ENCODE measurements around the gene SHISAL1.

The SHISAL1 gene

DNA sequence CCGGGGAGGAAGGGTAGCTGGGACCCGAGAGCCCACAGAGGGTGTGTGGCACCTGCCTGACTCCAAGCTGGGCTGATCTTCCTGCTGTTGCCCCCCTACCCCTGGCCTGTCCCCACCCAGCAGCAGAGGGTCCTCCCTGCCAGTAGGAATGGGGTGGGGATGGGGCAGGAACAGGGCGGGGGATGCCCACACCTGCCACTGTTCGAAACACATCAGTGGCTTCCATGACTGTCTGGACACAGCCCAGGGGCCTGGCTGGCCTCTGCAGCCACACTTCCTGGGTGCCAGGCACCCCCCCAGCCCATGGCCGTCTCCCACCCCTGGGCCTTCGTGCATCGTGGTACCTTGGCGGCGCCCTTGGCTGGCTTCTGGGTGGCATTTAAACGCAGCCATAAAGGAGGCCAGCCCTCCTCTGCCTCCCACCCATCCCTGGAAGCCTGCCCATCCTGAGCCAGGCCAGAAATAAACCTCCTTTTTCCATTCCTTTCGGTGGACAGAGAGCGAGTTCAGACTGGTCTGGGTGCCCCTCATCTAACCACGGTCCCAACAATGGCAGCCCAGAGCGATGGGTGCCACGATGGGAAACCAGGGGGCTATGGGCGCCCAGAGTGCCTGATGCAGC, 745 bp upstream of the SHISAL1 start:
- TF ChIP-seq, protein P1, sequence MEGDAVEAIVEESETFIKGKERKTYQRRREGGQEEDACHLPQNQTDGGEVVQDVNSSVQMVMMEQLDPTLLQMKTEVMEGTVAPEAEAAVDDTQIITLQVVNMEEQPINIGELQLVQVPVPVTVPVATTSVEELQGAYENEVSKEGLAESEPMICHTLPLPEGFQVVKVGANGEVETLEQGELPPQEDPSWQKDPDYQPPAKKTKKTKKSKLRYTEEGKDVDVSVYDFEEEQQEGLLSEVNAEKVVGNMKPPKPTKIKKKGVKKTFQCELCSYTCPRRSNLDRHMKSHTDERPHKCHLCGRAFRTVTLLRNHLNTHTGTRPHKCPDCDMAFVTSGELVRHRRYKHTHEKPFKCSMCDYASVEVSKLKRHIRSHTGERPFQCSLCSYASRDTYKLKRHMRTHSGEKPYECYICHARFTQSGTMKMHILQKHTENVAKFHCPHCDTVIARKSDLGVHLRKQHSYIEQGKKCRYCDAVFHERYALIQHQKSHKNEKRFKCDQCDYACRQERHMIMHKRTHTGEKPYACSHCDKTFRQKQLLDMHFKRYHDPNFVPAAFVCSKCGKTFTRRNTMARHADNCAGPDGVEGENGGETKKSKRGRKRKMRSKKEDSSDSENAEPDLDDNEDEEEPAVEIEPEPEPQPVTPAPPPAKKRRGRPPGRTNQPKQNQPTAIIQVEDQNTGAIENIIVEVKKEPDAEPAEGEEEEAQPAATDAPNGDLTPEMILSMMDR (IDR thresholded peaks at IDR 0.05; ENCODE audit: insufficient read depth, low read length, poor library complexity, severe bottlenecking), result no peak
- H3K36me3 ChIP-seq (ENCODE audit: control insufficient read depth, insufficient read depth, low read length), result no peaks in the 10 kb centered on the region
- DNase-seq (ENCODE audit: extremely low read depth, insufficient read length), result no peak
- no peak overlapping the region for H3K4me3 ChIP-seq (replicated peaks; ENCODE audit: low read depth, low read length)
- H3K27me3 ChIP-seq (replicated peaks; ENCODE audit: control insufficient read depth, insufficient read depth, low read length), result no peaks in the 10 kb centered on the region; the same call in none of the 2 replicates

DNA sequence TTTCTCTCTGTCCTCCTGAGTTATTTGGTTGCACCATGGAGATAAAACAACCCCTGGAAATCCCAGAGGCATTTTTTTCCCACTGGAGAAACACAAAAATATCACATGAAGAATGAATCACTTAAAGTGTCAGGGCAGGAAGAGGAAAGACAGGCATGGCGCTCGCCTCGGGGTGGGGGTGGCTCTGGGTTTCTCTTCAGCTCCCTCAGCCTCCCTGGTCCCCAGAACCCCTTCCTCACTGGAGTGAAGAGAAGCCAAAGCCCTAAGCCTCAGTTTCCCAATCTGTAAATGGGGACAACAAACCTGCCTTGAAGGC, 938 bp downstream of the SHISAL1 start:
- Histone ChIP-seq H3K27me3 (replicated peaks; ENCODE audit: control insufficient read depth, insufficient read depth, low read length) (no peaks in the 10 kb centered on the region; the same call in none of the 2 replicates), H3K4me3 (replicated peaks; ENCODE audit: low read depth, low read length) (no peak overlapping the region), H3K36me3 (ENCODE audit: control insufficient read depth, insufficient read depth, low read length) (no peaks in the 10 kb centered on the region)
- DNase-seq (ENCODE audit: extremely low read depth, insufficient read length), result no peak
- TF ChIP-seq, protein P1 (IDR thresholded peaks at IDR 0.05; ENCODE audit: insufficient read depth, low read length, poor library complexity, severe bottlenecking), result no peak

DNA sequence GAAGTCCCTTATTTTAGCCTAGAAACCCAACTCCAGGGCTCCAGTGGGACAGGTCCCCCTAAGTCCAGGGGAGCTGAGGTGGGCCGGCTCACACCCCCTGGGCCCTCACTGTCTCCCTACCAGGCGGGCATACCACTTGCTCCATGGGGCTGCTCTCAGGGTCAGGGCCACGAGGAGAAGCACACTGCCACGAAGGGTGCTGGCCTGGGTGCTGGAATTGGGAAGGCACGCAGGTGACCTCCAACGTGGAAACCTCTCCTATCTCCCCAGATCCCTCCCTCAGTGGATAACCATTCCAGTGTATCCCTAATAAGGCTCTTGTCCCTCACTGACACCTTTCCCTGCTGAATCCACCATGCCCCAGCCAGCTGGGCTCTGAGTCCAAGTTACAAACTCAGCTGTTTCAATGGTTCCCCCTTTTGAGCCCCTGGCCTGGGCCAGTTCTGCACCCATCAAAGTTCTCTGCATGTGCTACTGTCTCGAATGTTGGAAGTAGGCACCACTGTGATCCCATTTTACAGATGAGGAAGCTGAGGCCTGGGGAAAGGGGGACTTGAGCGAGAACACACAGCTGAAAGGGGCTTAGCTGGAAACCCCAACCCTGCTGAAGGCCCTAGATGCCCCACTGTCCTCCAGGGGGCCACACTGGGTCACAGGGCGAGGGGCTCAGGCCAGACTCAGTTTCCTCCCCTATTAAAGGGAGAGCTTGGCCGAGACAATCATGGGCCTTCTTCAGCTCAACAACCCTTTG, 1.5 kb downstream of the SHISAL1 start:
- Histone ChIP-seq H3K4me3 (replicated peaks; ENCODE audit: low read depth, low read length) (no peak overlapping the region), H3K36me3 (ENCODE audit: control insufficient read depth, insufficient read depth, low read length) (no peaks in the 10 kb centered on the region), H3K27me3 (replicated peaks; ENCODE audit: control insufficient read depth, insufficient read depth, low read length) (no peaks in the 10 kb centered on the region; the same call in none of the 2 replicates)
- DNase-seq (ENCODE audit: extremely low read depth, insufficient read length), result no peak
- TF ChIP-seq, protein P1 (IDR thresholded peaks at IDR 0.05; ENCODE audit: insufficient read depth, low read length, poor library complexity, severe bottlenecking), result peak; percentile 33

DNA sequence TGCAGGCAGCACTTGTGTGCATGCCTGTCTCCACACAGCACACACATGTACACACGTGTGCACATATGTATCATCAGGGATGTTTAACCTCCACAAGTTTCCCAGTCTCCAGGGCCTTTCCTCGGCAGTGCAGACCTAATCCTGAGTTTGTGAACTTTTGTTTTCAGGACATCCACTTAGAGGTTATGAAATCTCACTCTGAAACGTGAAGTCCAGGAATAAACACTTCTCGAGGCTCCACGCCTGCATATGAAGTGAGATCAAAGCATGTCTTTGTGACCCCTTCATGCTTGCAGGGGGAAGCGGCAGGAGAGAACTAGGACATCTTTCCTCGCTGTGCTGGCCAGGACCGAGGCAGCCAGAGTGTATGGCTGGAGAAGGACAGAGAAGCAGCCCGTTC, 3.1 kb downstream of the SHISAL1 start:
- H3K27me3 ChIP-seq (replicated peaks; ENCODE audit: control insufficient read depth, insufficient read depth, low read length), result no peaks in the 10 kb centered on the region; the same call in none of the 2 replicates
- H3K4me3 ChIP-seq (replicated peaks; ENCODE audit: low read depth, low read length), result no peak overlapping the region
- TF ChIP-seq, protein P1 (IDR thresholded peaks at IDR 0.05; ENCODE audit: insufficient read depth, low read length, poor library complexity, severe bottlenecking), result no peak
- no peaks in the 10 kb centered on the region for H3K36me3 ChIP-seq (ENCODE audit: control insufficient read depth, insufficient read depth, low read length)
- DNase-seq (ENCODE audit: extremely low read depth, insufficient read length), result no peak

DNA sequence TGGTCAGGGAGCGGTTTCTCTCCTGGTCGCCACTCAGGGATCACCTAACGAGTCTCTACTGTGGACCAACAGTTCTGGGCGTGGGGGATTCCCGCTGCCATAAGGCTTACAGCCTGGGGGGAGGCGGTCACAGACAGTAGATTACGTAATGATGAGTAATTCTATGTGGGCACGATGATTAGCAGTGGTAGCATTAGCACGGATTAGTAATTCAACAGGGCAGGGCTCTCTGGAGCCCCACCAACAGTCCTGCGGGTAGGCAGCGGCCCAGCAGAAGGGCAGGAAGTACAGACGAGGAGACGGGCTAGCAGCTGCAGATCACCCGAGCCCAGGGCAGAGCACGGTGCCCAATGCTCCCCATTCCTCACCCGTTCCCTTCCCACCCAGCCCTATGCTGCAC, 3.6 kb downstream of the SHISAL1 start:
- Histone ChIP-seq H3K4me3 (replicated peaks; ENCODE audit: low read depth, low read length) (no peak overlapping the region), H3K36me3 (ENCODE audit: control insufficient read depth, insufficient read depth, low read length) (no peaks in the 10 kb centered on the region), H3K27me3 (replicated peaks; ENCODE audit: control insufficient read depth, insufficient read depth, low read length) (no peaks in the 10 kb centered on the region; the same call in none of the 2 replicates)
- TF ChIP-seq, protein P1 (IDR thresholded peaks at IDR 0.05; ENCODE audit: insufficient read depth, low read length, poor library complexity, severe bottlenecking), result no peak
- no peak for DNase-seq (ENCODE audit: extremely low read depth, insufficient read length)
